Stimulated activated CD8-positive, alpha-beta memory T cell treated with anti-CD3 and anti-CD28 coated beads, Interleukin-4, amount 100 ng/mL, for 24 hours (primary cell): ENCODE measurements around the gene COL27A1.

ENCODE experiments used
- DNase-seq: peaks from one replicate; pipeline ENCODE4 v3.0.0-alpha.2; 2020; ENCODE audit warnings: low read depth

The COL27A1 gene

GRCh38 chr9:114207034-114207810 lies 51.9 kb downstream of the COL27A1 start:
- no peak for DNase-seq

GRCh38 chr9:114207845-114208244 lies 52.5 kb downstream of the COL27A1 start:
- DNase-seq, result no peak

GRCh38 chr9:114209151-114209550 lies 53.8 kb downstream of the COL27A1 start:
- DNase-seq, result no peak

- no peak for DNase-seq
Measured at GRCh38 chr9:114210136-114210535, 54.8 kb downstream of the COL27A1 start.

- DNase-seq, result no peak
Measured at GRCh38 chr9:114210691-114211276, 55.4 kb downstream of the COL27A1 start.

GRCh38 chr9:114212826-114213225 lies 57.5 kb downstream of the COL27A1 start:
- DNase-seq, result no peak

GRCh38 chr9:114213566-114213965 lies 58.2 kb downstream of the COL27A1 start:
- DNase-seq, result no peak

- no peak for DNase-seq
Measured at GRCh38 chr9:114214181-114214580, 58.8 kb downstream of the COL27A1 start.

- no peak for DNase-seq
Measured at GRCh38 chr9:114214686-114215414, 59.5 kb downstream of the COL27A1 start.

GRCh38 chr9:114216081-114216480 lies 60.7 kb downstream of the COL27A1 start:
- no peak for DNase-seq

GRCh38 chr9:114216976-114217375 lies 61.6 kb downstream of the COL27A1 start:
- no peak for DNase-seq

- DNase-seq, result no peak
Measured at GRCh38 chr9:114218264-114219120, 63.2 kb downstream of the COL27A1 start.

- DNase-seq, result no peak
Measured at GRCh38 chr9:114220061-114220541, 64.8 kb downstream of the COL27A1 start.

GRCh38 chr9:114221706-114222465 lies 66.5 kb downstream of the COL27A1 start:
- DNase-seq, result no peak

- DNase-seq, result no peak
Measured at GRCh38 chr9:114223564-114224246, 68.4 kb downstream of the COL27A1 start.

GRCh38 chr9:114224247-114224610 lies 68.9 kb downstream of the COL27A1 start:
- DNase-seq, result no peak

GRCh38 chr9:114225561-114226212 lies 70.3 kb downstream of the COL27A1 start:
- DNase-seq, result no peak

GRCh38 chr9:114226246-114227055 lies 71.1 kb downstream of the COL27A1 start:
- DNase-seq, result no peak

- no peak for DNase-seq
Measured at GRCh38 chr9:114227288-114228015, 72.1 kb downstream of the COL27A1 start.
